ENCODE results near the gene ARSI. TPM values are rescaled to one million over a fixed set of nuclear protein-coding genes. Genes with fewer than 3 reads are reported as not detected.

The ARSI gene
- total and polyA plus RNA-seq, 4 donors = 0.23 to 0.51 (median 0.33) TPM; not detected in 1

DNA sequence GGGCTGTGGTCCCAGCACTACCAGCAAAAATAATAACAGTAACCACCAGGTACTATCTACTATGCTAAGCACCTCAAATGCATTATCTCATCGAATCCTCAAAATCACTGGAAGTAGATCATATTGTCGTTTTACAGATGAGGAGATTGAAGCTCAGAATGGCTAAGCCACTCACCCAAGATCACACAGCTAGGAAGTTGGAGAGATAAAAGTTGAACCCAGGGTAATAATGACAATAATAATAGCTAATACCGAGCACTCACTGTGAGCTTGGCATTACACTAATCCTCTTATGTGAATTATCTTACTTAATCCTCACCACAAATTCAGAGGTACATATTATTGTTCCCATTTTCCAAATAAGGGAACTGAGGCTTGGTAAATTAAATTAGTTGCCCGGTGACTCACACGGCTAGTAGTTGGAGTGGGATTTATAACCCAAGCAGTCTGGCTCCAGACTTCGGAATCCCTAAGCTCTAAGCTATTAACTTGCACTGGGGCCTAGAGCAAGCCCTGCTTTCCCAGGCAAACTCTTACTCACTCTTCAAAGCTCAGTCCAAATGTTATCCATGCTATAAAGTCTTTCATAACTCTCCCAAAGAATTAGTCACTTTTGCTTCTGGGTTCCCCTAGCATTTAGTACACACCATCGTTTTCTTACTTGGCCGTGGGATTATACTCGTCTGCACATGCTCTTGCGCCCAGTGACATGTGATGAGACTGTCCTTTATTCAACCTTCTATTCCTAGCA, 3.8 kb downstream of the ARSI start:
- H3K4me3 ChIP-seq (ENCODE audit: low read depth in 1 of 3, low read length in 3 of 3) = no peak overlapping the region
- WGBS = 88% methylated on average over 10 of the region's 10 CpGs
- H3K27me3 ChIP-seq (ENCODE audit: control insufficient read depth in 4 of 4, insufficient read depth in 4 of 4, low read length in 3 of 4) = peaks cover 0 to 5% (median under 1%) of the 10 kb centered on the region in 4 donors
- H3K9me3 ChIP-seq (ENCODE audit: control insufficient read depth in 4 of 4, low read length in 3 of 4) = no peaks in the 10 kb centered on the region
- no peak for TF ChIP-seq ZBTB33 (IDR thresholded peaks at IDR 0.05)
- TF ChIP-seq, protein P1, sequence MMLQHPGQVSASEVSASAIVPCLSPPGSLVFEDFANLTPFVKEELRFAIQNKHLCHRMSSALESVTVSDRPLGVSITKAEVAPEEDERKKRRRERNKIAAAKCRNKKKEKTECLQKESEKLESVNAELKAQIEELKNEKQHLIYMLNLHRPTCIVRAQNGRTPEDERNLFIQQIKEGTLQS (IDR thresholded peaks at IDR 0.05) = no peak
- no peak for TF ChIP-seq CTCF (IDR thresholded peaks at IDR 0.05; ENCODE audit: low read depth, low read length, missing input control)
- no peak for TF ChIP-seq EGR1 (IDR thresholded peaks at IDR 0.05; ENCODE audit: low read depth in 2 of 2)
- no peak for TF ChIP-seq RXRA (IDR thresholded peaks at IDR 0.05)
- TF ChIP-seq RAD21 (IDR thresholded peaks at IDR 0.05) = no peak
- no peak for TF ChIP-seq YY1 (IDR thresholded peaks at IDR 0.05)
- no peak for TF ChIP-seq FOXA2 (IDR thresholded peaks at IDR 0.05)
- no peak overlapping the region for H3K9ac ChIP-seq (ENCODE audit: low read depth in 1 of 2, low read length in 2 of 2)
- no peak for DNase-seq (ENCODE audit: low spot score)
- H3K36me3 ChIP-seq (ENCODE audit: control insufficient read depth in 4 of 4, insufficient read depth in 3 of 4, low read depth in 1 of 4, low read length in 3 of 4) = no peaks in the 10 kb centered on the region
- H3K4me1 ChIP-seq (ENCODE audit: control insufficient read depth in 4 of 4, insufficient read depth in 4 of 4, low read length in 3 of 4) = peaks cover 6 to 10% (median 8%) of the 10 kb centered on the region in 4 donors
- no peak overlapping the region for H3K27ac ChIP-seq (ENCODE audit: low read depth in 1 of 2, low read length in 2 of 2)

- no peaks in the 10 kb centered on the region for H3K9me3 ChIP-seq (ENCODE audit: control insufficient read depth in 4 of 4, low read length in 3 of 4)
- WGBS = 97% methylated on average over 31 of the region's 31 CpGs
- peaks cover 6 to 10% (median 8%) of the 10 kb centered on the region in 4 donors for H3K4me1 ChIP-seq (ENCODE audit: control insufficient read depth in 4 of 4, insufficient read depth in 4 of 4, low read length in 3 of 4)
- no peak for DNase-seq (ENCODE audit: low spot score)
- no peak overlapping the region for H3K4me3 ChIP-seq (ENCODE audit: low read depth in 1 of 3, low read length in 3 of 3)
- no peak overlapping the region for H3K27ac ChIP-seq (ENCODE audit: low read depth in 1 of 2, low read length in 2 of 2)
- H3K9ac ChIP-seq (ENCODE audit: low read depth in 1 of 2, low read length in 2 of 2) = no peak overlapping the region
- H3K36me3 ChIP-seq (ENCODE audit: control insufficient read depth in 4 of 4, insufficient read depth in 3 of 4, low read depth in 1 of 4, low read length in 3 of 4) = no peaks in the 10 kb centered on the region
- TF ChIP-seq CTCF (IDR thresholded peaks at IDR 0.05; ENCODE audit: low read depth, low read length, missing input control) (no peak), HNF4A (conservative IDR thresholded peaks at IDR 0.05) (no peak), NR2F2 (IDR thresholded peaks at IDR 0.05) (no peak), HNF4G (IDR thresholded peaks at IDR 0.05) (no peak), RXRA (IDR thresholded peaks at IDR 0.05) (no peak), SP1 (IDR thresholded peaks at IDR 0.05) (no peak), REST (IDR thresholded peaks at IDR 0.05) (no peak)
- TF ChIP-seq, protein P1 (IDR thresholded peaks at IDR 0.05) = no peak
- H3K27me3 ChIP-seq (ENCODE audit: control insufficient read depth in 4 of 4, insufficient read depth in 4 of 4, low read length in 3 of 4) = peaks cover 0 to 5% (median under 1%) of the 10 kb centered on the region in 4 donors
Measured at GRCh38 chr5:150297934-150298595, 4.6 kb downstream of the ARSI start.

Measured in liver (tissue), 9 donors.